Measurements from ENCODE around the gene ADAMTS13.

The ADAMTS13 gene

DNA sequence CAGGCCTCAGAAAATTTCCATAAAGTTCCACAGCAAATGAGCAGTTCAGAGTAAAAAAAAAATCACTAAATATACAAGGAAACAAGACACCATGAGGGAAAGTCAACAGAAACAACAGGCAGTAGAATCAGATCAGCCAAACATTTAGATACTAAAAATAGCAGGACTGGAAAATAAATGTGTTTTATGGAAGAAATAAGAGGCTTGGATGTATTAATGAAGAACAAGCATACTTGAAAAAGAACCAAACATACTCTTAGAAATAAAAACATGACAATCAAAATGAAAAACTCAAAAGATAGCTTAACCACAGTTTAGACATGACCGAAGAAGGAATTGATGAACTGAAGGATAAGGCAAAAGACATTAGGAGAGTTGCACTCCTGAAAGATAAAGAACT, 79.9 kb downstream of the ADAMTS13 start:
- TF ChIP-seq, protein P1, sequence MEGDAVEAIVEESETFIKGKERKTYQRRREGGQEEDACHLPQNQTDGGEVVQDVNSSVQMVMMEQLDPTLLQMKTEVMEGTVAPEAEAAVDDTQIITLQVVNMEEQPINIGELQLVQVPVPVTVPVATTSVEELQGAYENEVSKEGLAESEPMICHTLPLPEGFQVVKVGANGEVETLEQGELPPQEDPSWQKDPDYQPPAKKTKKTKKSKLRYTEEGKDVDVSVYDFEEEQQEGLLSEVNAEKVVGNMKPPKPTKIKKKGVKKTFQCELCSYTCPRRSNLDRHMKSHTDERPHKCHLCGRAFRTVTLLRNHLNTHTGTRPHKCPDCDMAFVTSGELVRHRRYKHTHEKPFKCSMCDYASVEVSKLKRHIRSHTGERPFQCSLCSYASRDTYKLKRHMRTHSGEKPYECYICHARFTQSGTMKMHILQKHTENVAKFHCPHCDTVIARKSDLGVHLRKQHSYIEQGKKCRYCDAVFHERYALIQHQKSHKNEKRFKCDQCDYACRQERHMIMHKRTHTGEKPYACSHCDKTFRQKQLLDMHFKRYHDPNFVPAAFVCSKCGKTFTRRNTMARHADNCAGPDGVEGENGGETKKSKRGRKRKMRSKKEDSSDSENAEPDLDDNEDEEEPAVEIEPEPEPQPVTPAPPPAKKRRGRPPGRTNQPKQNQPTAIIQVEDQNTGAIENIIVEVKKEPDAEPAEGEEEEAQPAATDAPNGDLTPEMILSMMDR (IDR thresholded peaks at IDR 0.05), result no peak
- TF ChIP-seq ZFX (IDR thresholded peaks at IDR 0.05; ENCODE audit: borderline replicate concordance), result no peak
- H3K27ac ChIP-seq, result no peak overlapping the region

DNA sequence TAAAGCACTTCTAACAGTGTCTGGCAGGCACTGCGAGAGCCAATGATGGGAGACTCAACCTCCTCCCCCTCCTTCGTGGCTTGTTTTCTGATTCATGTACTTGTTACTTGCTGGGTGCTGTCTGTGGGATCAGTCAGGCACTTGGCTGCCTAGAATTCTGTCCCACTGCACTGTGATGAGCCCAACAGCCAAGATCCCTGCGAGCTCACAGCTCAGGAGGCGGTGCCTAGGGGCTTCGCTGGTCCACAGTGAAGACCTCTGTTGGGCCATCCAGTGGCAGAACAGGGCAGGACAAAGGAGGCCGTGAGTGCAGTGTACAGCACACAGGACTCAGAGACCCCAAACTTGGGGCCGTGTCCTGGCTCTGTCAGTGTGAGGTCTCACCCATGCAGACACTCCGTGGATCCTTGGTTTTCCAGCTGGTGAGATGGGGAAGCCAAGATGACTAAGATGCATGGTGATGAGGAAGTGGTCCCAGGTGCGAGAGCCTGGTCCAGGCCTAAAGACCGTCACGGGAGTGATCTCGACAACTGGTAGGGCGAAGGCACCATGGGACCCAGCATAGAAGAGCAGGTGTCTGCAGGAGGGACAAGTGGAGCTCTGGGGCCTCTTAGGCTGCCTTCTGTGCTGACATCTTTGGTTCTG, 83.1 kb downstream of the ADAMTS13 start:
- TF ChIP-seq, protein P1 (IDR thresholded peaks at IDR 0.05), result no peak
- TF ChIP-seq ZFX (IDR thresholded peaks at IDR 0.05; ENCODE audit: borderline replicate concordance), result no peak
- no peak overlapping the region for H3K27ac ChIP-seq

DNA sequence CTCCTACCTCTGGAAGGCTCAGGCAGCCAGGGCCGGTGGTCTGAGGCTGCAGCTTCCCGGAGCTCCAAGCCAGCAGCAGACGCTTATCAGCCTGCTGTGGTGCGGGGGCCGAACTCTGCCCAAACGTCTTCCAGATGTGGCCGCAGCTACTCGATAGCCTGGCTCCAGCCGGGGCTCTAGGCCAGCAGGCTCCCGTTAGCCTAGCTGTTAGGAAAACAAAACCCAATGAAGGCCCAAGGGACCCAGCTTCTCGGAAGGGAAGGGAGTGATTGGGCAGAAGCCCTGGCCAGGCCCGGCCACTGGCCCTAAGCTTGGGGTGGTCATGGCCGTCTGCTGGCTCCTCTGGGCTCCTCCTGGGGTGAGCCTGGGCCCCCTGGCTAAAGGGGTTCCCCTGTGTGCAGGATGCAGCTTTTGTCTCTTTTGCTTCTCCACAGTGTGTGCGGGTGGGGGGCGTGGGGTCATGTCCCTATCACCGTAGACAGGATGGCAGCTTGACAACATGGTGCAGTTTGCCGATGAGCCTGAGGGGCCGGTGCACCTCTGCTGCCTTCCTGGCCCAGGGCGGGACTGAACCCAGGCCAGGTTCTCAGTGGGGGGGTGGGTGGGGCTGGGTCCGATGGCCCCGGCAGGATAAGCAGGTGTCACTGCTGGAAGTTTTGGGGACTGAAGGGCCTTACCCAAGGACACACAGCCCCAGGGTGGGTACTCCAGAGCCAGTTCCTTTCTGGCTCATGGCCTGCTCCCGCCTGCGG, 83.9 kb downstream of the ADAMTS13 start:
- TF ChIP-seq ZFX (IDR thresholded peaks at IDR 0.05; ENCODE audit: borderline replicate concordance), result no peak
- TF ChIP-seq, protein P1 (IDR thresholded peaks at IDR 0.05), result no peak
- no peak overlapping the region for H3K27ac ChIP-seq

DNA sequence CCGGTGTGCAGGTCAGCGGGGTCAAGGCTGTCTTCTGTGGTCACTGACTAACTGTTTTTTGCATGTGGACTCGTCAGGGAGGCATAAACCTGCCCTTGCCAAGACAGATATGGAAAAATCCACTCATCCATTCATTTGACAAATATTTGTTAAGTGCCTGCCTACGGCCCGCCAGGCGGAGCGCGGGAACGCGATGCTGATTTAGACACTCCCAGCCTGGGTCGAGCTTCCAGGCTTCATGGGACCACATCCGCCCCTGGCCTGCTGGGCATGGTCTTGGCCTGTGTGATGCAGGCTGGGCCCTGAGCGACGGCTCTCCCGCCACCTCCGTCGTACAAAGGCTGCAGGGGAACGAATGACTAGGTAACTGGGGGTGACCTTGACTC, 84.5 kb downstream of the ADAMTS13 start:
- no peak overlapping the region for H3K27ac ChIP-seq
- TF ChIP-seq, protein P1 (IDR thresholded peaks at IDR 0.05), result no peak
- TF ChIP-seq ZFX (IDR thresholded peaks at IDR 0.05; ENCODE audit: borderline replicate concordance), result no peak

DNA sequence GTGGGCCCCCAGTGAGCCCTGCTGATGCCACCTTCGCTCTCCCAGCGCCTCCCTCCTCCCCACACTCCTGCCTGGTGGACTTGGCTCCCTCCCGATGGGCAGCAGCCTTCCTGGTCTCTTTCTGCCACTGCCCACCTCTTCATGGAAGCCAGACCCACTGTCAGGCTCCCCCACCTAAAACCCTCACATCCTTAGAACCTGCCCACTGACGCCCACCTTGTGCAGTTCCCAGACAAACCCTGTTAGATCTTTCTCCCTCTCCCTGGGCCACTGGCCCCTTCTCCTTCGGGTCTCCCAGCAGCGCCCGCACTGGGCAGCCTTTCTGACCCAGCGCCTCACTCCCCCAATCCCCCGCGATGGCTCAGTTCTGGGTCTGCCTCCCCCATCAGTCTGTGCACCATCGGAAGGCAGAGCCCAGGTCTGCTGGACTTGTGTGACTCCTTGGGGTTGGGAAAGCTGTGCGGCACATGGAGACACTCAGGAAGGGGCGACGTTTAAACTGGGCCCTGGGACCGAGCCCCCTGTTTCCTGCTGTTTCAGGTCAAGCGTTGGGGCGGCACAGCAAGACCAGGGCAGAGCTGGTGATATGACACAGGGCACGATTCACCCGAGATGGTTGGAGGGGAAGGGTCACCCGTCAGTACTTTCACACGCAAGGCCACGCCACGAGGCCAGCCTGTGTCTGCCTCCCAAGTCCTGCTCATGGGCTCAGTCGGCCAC, 85.2 kb downstream of the ADAMTS13 start:
- TF ChIP-seq, protein P1 (IDR thresholded peaks at IDR 0.05), result no peak
- no peak for TF ChIP-seq ZFX (IDR thresholded peaks at IDR 0.05; ENCODE audit: borderline replicate concordance)
- no peak overlapping the region for H3K27ac ChIP-seq

DNA sequence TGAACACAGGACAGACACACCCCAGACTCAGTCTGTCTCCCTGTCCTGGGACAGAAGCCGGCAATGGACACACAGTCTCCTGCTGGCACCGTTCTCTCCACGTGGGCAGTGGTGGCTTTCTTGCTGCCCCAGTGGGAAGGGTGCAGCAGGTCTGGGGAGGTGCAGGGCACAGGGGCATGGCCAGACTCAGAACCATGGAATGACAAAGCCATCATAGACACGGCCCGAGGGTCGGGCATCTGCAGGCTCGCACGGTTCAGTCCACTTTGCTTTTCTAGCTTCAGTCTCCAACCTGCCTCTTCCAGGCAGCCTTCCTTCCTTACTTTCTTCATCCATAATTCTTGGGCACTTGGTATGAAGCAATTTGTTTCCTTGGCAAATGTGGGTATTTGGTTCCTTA, 85.9 kb downstream of the ADAMTS13 start:
- no peak overlapping the region for H3K27ac ChIP-seq
- no peak for TF ChIP-seq ZFX (IDR thresholded peaks at IDR 0.05; ENCODE audit: borderline replicate concordance)
- TF ChIP-seq, protein P1 (IDR thresholded peaks at IDR 0.05), result no peak

All from 22Rv1 (cell line).